KOPT-K1 (cell line): ENCODE measurements around the gene C5orf58.

ENCODE experiments used
- H3K27ac ChIP-seq: fragments of 200-600 bp; sonication (generic); 2 replicates; pipeline ENCODE4 v1.5.1; 2016; ENCODE audit warnings: antibody characterized with exemption, mild to moderate bottlenecking, low read depth, low read length; ENCODE audit not compliant: poor library complexity, severe bottlenecking
- H3K36me3 ChIP-seq: fragments of 200-600 bp; sonication (generic); 2 replicates; pipeline ENCODE4 v1.5.1; 2017; ENCODE audit warnings: antibody characterized with exemption, mild to moderate bottlenecking, low read length, moderate library complexity; ENCODE audit not compliant: insufficient read depth
- H3K9me3 ChIP-seq: fragments of 200-600 bp; sonication (generic); 2 replicates; pipeline ENCODE4 v1.5.1; 2017; ENCODE audit warnings: antibody characterized with exemption, low read length, mild to moderate bottlenecking; ENCODE audit not compliant: insufficient read depth, poor library complexity, severe bottlenecking

Gene C5orf58

GRCh38 chr5:170232786-170233185, at the start of gene C5orf58:
Gene C5orf58, plus strand, starts transcription at chr5:170232985. Its CDS starts 1,992 bp downstream, at chr5:170234977.
- H3K27ac ChIP-seq, result no peak within 1 kb of the TSS
- H3K36me3 ChIP-seq, result no peaks in the 10 kb centered on the region; the same call in 1 of the 2 replicates
- no peaks in the 10 kb centered on the region for H3K9me3 ChIP-seq

GRCh38 chr5:170183816-170184687, 48.7 kb upstream of the C5orf58 start:
- Histone ChIP-seq H3K27ac (no peak overlapping the region), H3K9me3 (no peaks in the 10 kb centered on the region), H3K36me3 (no peaks in the 10 kb centered on the region)

DNA sequence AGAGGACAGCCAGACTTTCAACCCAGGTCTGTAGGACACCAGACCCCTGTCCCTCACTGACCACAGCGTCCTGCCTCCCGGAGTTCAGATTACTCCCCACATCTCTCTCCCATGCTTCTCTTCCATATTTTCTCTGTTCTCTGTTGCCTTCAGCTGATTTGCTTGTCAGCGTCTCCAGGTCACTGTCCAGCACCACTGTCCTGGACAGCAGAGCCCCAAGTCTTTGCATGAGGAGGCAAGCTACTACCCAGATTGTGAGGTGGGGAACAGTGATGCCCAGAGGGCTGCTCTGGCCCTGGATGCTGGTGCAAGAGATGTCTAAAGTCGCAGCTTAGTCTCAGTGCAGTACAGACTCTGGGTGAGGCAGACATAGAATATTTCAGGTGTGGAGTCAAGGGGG, 48.0 kb upstream of the C5orf58 start:
- Histone ChIP-seq H3K27ac (no peak overlapping the region), H3K36me3 (no peaks in the 10 kb centered on the region), H3K9me3 (no peaks in the 10 kb centered on the region)

DNA sequence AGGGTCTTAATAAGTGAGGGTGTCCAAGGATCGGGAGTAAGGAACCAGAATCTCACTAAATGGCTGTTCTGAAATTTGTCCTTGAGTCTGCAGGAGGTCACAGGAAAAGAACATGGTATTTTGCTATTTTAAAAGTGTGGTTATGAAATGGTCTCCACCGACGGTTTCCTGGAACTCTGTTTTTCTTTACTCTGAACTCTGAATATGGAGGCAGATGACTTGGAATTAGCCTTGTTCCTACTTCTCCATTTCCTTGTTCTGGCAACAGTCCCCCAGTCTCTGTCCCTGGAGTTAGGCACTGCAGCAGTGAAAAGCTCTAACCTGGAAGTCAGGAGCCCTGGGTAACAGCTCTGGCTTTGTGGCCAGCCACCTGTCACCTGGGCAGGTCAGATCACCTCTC, 46.6 kb upstream of the C5orf58 start:
- H3K9me3 ChIP-seq, result no peaks in the 10 kb centered on the region
- no peaks in the 10 kb centered on the region for H3K36me3 ChIP-seq
- H3K27ac ChIP-seq, result no peak overlapping the region

GRCh38 chr5:170186856-170187255, 45.9 kb upstream of the C5orf58 start:
- Histone ChIP-seq H3K36me3 (no peaks in the 10 kb centered on the region), H3K27ac (no peak overlapping the region), H3K9me3 (no peaks in the 10 kb centered on the region)

DNA sequence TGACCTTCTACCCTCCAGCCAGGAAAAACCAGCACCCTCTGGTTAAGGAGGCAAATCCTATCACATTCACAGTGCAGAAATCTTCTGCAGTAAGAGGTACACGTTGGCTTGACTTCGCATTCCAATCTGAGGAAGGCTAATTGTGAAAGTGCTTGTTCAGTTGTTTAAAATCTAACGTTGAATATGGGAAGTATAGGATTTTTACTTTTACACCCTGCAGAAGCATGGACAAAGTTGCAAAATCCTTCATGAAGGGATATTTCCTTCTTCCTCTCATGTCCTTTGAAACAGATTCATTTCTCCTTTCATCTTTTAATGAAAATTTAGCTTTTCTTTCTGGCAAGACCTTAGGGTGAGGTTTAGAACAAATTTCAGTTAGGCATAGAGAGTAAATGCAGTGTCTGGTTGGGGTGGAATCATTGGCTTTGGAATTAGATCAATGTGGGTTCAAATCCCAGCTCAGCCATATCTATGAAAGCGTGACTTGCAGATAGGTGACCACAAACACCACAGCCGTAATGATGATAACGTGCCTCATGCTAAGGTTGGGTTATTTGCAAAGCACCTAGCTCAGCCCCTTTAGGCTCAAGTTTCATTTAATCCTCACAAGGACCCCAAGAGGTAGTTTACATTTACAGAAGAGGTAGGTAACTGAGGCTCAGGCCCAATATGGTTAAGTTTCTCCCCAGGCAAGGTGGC, 42.2 kb upstream of the C5orf58 start:
- H3K9me3 ChIP-seq, result no peaks in the 10 kb centered on the region
- no peaks in the 10 kb centered on the region for H3K36me3 ChIP-seq
- no peak overlapping the region for H3K27ac ChIP-seq

DNA sequence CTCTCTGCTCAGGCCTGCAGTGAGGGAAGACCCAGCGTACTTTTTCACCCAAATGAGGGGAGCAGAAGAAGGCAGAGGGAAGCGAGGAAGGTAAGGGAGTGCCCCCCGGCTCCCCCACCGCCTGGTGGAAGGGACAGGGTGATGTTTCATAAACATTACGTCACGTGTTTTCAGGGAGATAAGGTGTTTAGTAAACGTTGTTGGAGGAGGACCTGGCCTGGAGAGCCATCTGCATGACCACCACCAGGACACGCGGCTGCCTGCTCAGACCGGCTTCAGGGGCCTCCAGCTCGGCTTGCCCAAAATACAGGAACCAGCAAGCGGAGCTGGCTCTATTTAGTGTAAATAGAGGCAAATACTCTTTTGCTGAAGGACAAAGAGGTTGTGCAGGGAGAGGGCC, 40.0 kb upstream of the C5orf58 start:
- Histone ChIP-seq H3K36me3 (no peaks in the 10 kb centered on the region), H3K9me3 (no peaks in the 10 kb centered on the region), H3K27ac (no peak overlapping the region)

DNA sequence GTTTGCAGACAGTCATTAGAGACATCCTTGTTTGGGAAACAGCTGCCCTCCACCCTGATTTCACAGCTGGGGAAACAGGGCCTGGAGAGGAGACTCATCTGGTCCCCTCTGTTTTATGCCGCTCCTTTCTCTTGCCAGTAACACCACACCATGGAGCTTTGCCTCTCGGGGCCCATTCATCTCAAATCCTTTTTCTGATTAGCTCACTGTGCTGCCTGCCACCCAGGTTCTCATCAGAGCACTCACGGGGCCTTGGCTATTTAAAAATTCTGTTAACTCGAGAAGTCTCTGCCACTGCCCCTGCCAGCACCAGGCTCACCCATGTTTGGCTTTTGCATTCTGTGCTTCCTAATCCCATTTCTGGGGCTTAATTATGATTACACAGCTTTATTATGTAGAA, 36.8 kb upstream of the C5orf58 start:
- Histone ChIP-seq H3K27ac (no peak overlapping the region), H3K9me3 (no peaks in the 10 kb centered on the region), H3K36me3 (no peaks in the 10 kb centered on the region)

DNA sequence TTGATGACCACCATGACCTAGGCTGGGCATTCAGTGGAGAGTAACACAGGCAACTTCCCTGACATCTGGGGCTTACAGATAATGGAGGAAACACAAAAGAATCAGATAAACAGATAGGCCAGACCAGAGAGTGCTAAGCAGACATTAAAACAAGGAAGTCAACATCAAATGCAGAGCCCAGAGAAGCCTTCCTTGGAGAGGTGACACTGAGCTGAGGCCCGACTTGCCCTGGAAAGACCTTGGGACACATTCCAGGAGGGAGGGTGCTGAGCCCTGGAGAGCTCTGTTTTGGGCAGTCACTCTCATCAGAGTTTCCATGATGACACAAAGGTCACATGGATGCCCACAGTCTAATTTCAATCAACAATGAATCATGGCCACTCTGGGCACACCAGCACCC, 31.9 kb upstream of the C5orf58 start:
- Histone ChIP-seq H3K9me3 (no peaks in the 10 kb centered on the region), H3K36me3 (no peaks in the 10 kb centered on the region), H3K27ac (no peak overlapping the region)

GRCh38 chr5:170201311-170201710, 31.5 kb upstream of the C5orf58 start:
- H3K27ac ChIP-seq, result no peak overlapping the region
- no peaks in the 10 kb centered on the region for H3K9me3 ChIP-seq
- H3K36me3 ChIP-seq, result no peaks in the 10 kb centered on the region

GRCh38 chr5:170202117-170202516, 30.7 kb upstream of the C5orf58 start:
- no peaks in the 10 kb centered on the region for H3K36me3 ChIP-seq
- H3K27ac ChIP-seq, result no peak overlapping the region

GRCh38 chr5:170204202-170204601, 28.6 kb upstream of the C5orf58 start:
- no peaks in the 10 kb centered on the region for H3K9me3 ChIP-seq
- no peaks in the 10 kb centered on the region for H3K36me3 ChIP-seq

More at GRCh38 chr5:170202117-170202516, 30.7 kb upstream of the C5orf58 start:
- no peaks in the 10 kb centered on the region for H3K9me3 ChIP-seq

GRCh38 chr5:170206216-170206615, 26.6 kb upstream of the C5orf58 start:
- no peak overlapping the region for H3K27ac ChIP-seq
- H3K36me3 ChIP-seq, result no peaks in the 10 kb centered on the region
- H3K9me3 ChIP-seq, result no peaks in the 10 kb centered on the region

More at GRCh38 chr5:170204202-170204601, 28.6 kb upstream of the C5orf58 start:
- H3K27ac ChIP-seq, result no peak overlapping the region

DNA sequence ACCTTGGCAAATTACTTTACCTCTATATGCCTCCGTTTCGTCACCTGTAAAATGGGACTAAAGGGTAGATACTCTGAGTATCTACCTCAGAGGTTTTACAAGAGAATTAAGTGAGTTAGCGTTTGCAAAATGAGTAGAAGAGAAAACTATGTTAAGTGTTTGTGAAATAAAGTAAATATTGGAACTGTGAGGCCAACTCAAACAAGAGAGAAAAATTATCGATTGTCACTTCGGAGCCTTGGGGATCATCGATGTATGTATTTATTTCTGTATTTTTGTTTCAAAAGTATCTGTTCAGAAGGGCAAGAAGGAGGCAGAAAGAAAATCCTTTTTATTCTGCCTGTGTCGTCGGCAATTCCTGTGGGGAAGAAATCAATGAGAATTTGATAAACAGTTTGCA, 25.8 kb upstream of the C5orf58 start:
- H3K27ac ChIP-seq, result no peak overlapping the region
- H3K9me3 ChIP-seq, result no peaks in the 10 kb centered on the region
- H3K36me3 ChIP-seq, result no peaks in the 10 kb centered on the region

DNA sequence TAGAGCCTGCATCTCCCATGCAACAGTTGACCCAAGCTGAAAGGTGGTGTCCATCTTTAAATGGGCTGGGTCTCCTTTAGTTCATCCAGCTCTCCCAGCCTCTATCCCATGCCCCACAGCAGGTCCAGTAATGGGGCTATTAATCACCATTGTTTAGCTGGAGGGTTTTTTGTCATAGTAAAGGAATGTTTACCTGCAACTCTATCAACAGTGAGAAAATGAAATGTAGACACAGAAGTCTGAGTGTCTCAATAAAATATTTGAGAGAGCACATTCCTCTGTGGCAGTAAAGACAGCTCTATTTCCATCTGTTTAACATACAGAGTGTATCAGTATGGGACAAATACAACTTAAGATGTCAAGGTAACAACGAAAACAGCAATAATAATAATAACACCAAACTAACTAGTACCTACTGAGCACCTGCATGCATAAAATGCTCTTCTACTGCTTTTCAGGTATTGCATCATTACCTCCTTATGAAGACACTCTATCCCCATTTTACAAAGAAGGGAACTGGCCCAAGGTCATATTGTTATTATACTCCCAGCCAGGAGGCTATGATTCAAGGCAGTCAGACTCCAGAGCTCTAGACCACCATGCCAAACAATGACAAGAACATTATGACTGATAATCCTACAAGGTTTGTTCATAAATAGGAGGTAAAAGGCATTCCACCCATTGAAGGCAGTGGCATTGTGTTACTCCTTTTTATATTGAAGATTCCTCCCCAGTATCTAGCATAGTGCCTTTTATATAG, 21.0 kb upstream of the C5orf58 start:
- Histone ChIP-seq H3K9me3 (no peaks in the 10 kb centered on the region), H3K36me3 (no peaks in the 10 kb centered on the region), H3K27ac (no peak overlapping the region)
